OCI-LY7 (cell line): ENCODE results near the gene METRN.

Experiments used
- CTCF ChIP-seq: fragments of 200-600 bp; sonication (generic); conservative IDR thresholded peaks from 2 replicates; pipeline ENCODE4 v1.5.1; 2014; ENCODE audit warnings: mild to moderate bottlenecking, antibody characterized with exemption, low read length, moderate library complexity, mixed read lengths
- EZH2phosphoT487 ChIP-seq: fragments of 200-600 bp; sonication (generic); IDR thresholded peaks from 2 replicates; pipeline ENCODE4 v1.6.1; 2018; ENCODE audit warnings: low read depth, borderline replicate concordance, mild to moderate bottlenecking, mixed run types, antibody characterized with exemption, low read length, moderate library complexity, mixed read lengths

GRCh38 chr16:751152-752006, 36.5 kb downstream of the METRN start:
- no peak for TF ChIP-seq CTCF
- no peak for TF ChIP-seq EZH2phosphoT487
